Loucy (cell line): ENCODE data around the gene SCN5A.

Source experiments
- H2AFZ ChIP-seq: fragments of 200-600 bp; sonication (generic); 2 replicates; pipeline ENCODE4 v1.6.0; 2016; ENCODE audit warnings: antibody characterized with exemption, mild to moderate bottlenecking, low read length, moderate library complexity
- H3F3A ChIP-seq: fragments of 200-600 bp; 2 replicates; pipeline ENCODE4 v1.6.0; 2016; ENCODE audit warnings: antibody characterized with exemption, low read depth, mild to moderate bottlenecking
- H3K27me3 ChIP-seq: fragments of 200-600 bp; sonication (generic); 2 replicates; pipeline ENCODE4 v1.6.1; 2014; ENCODE audit warnings: low read length, mild to moderate bottlenecking; ENCODE audit not compliant: insufficient read depth, poor library complexity, severe bottlenecking
- H3K36me3 ChIP-seq: fragments of 200-600 bp; sonication (generic); 2 replicates; pipeline ENCODE4 v1.6.1; 2016; ENCODE audit warnings: low read length; ENCODE audit not compliant: insufficient read depth
- H3K4me1 ChIP-seq: fragments of 200-600 bp; sonication (generic); 2 replicates; pipeline ENCODE4 v1.5.1; 2014; ENCODE audit warnings: low read length, mild to moderate bottlenecking; ENCODE audit not compliant: insufficient read depth, poor library complexity, severe bottlenecking
- H3K4me2 ChIP-seq: fragments of 200-600 bp; sonication (generic); 2 replicates; pipeline ENCODE4 v1.6.0; 2014; ENCODE audit warnings: antibody characterized with exemption, low read length, low read depth, mild to moderate bottlenecking; ENCODE audit not compliant: poor library complexity, severe bottlenecking
- H3K4me3 ChIP-seq: fragments of 200-600 bp; sonication (generic); 2 replicates; pipeline ENCODE4 v1.5.1; 2014; ENCODE audit warnings: low read length, mild to moderate bottlenecking, mixed read lengths; ENCODE audit not compliant: poor library complexity, severe bottlenecking
- H3K79me2 ChIP-seq: fragments of 200-600 bp; sonication (generic); 2 replicates; pipeline ENCODE4 v1.6.1; 2014; ENCODE audit warnings: low read length; ENCODE audit not compliant: insufficient read depth
- H3K9ac ChIP-seq: fragments of 200-600 bp; sonication (generic); 2 replicates; pipeline ENCODE4 v1.6.0; 2014; ENCODE audit warnings: mild to moderate bottlenecking, low read depth, low read length, moderate library complexity; ENCODE audit not compliant: poor library complexity, severe bottlenecking
- H3K9me2 ChIP-seq: fragments of 200-600 bp; sonication (generic); replicated peaks from 2 replicates; pipeline ENCODE4 v1.6.1; 2016; ENCODE audit warnings: low read depth, low read length, mixed read lengths
- H3K9me3 ChIP-seq: fragments of 200-600 bp; sonication (generic); 2 replicates; pipeline ENCODE4 v1.6.1; 2014; ENCODE audit warnings: mild to moderate bottlenecking, antibody characterized with exemption, low read length, low read depth; ENCODE audit not compliant: insufficient read depth
- H4K20me1 ChIP-seq: fragments of 200-600 bp; sonication (generic); 2 replicates; pipeline ENCODE4 v1.6.0; 2014; ENCODE audit warnings: antibody characterized with exemption, low read length, mild to moderate bottlenecking; ENCODE audit not compliant: insufficient read depth, poor library complexity, severe bottlenecking
- CTCF ChIP-seq: fragments of 200-600 bp; sonication (generic); conservative IDR thresholded peaks from 2 replicates; pipeline ENCODE4 v1.5.1; 2014; ENCODE audit warnings: mild to moderate bottlenecking, antibody characterized with exemption, low read length
- EZH2phosphoT487 ChIP-seq: fragments of 200-600 bp; IDR thresholded peaks from 2 replicates; pipeline ENCODE4 v1.6.1; 2018; ENCODE audit warnings: antibody characterized with exemption, mild to moderate bottlenecking, moderate library complexity, borderline replicate concordance

The SCN5A gene

DNA sequence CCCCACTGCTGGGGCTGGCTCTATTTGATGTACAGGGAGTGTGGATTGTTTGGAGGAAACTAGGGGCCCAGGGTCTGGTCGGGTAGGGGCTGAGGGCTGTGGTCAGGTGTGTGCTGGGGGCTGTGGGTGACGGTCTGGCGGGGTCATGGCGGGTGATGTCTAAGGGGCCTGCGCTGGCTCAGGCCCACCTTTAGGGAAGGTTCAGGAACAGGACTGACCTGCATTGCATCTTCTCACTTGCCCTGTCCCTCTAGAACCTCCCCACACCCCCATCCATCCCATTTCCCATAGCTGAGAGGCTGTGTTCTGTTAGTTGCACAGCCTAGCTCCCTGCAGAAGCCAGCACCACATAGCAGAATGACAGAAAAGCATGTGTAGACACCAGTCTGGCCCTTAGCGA is 39.1 kb downstream of the SCN5A start:
- H3K4me3 ChIP-seq: no peak overlapping the region
- no peaks in the 10 kb centered on the region for H3K79me2 ChIP-seq
- H3K27me3 ChIP-seq: no peaks in the 10 kb centered on the region
- H3K36me3 ChIP-seq: no peaks in the 10 kb centered on the region
- no peaks in the 10 kb centered on the region for H3K9me3 ChIP-seq
- H2AFZ ChIP-seq: no peak overlapping the region
- no peak overlapping the region for H3K9ac ChIP-seq
- no peak overlapping the region for H3K4me2 ChIP-seq
- H3K4me1 ChIP-seq: no peaks in the 10 kb centered on the region
- TF ChIP-seq CTCF (no peak), EZH2phosphoT487 (no peak)
- H3F3A ChIP-seq: no peaks in the 10 kb centered on the region
- no peaks in the 10 kb centered on the region for H3K9me2 ChIP-seq
- H4K20me1 ChIP-seq: no peaks in the 10 kb centered on the region

DNA sequence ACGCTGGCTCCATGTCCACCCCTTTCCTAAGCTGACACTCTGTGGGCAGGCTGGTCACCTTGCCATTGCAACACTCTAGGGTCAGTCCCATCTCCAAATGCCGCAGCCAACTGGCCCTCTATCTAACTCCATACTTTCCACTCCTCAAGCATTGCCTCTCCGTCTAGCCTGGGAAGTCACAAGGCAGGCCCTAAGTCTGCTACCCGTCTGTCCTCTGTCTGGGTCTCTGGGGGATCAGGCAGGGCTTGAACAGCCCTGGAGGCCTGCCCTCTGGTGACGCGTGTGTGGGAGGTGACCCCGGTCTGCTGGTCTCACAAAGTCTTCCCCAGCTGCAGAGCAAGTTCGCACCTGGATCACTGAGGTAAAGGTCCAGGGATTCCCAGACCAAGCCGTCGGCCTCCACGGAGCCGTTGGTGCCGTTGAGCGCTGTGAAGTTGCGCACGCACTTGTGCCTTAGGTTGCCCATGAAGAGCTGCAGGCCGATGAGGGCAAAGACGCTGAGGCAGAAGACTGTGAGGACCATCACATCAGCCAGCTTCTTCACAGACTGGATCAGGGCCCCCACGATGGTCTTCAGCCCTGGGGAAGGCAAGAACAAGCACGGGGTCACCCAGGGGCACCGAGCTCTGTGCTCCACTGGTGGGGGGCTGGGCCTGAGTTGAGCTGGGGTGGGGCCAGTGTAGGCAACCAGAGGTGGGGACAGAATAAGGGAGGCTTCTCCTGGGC is 39.9 kb downstream of the SCN5A start:
- no peak overlapping the region for H2AFZ ChIP-seq
- no peaks in the 10 kb centered on the region for H3K4me1 ChIP-seq
- no peaks in the 10 kb centered on the region for H3K36me3 ChIP-seq
- H3K27me3 ChIP-seq: no peaks in the 10 kb centered on the region
- no peaks in the 10 kb centered on the region for H3F3A ChIP-seq
- H4K20me1 ChIP-seq: no peaks in the 10 kb centered on the region
- no peaks in the 10 kb centered on the region for H3K79me2 ChIP-seq
- H3K4me3 ChIP-seq: no peak overlapping the region
- H3K9me2 ChIP-seq: no peaks in the 10 kb centered on the region
- H3K9me3 ChIP-seq: no peaks in the 10 kb centered on the region
- H3K9ac ChIP-seq: no peak overlapping the region
- TF ChIP-seq CTCF (no peak), EZH2phosphoT487 (no peak)
- H3K4me2 ChIP-seq: no peak overlapping the region

GRCh38 chr3:38608961-38609360 is 40.5 kb downstream of the SCN5A start:
- no peak for TF ChIP-seq CTCF
- TF ChIP-seq EZH2phosphoT487: no peak
- Histone ChIP-seq H3K79me2 (no peaks in the 10 kb centered on the region), H3K9me2 (no peaks in the 10 kb centered on the region), H2AFZ (no peak overlapping the region), H3K4me3 (no peak overlapping the region), H3F3A (no peaks in the 10 kb centered on the region), H3K9ac (no peak overlapping the region), H4K20me1 (no peaks in the 10 kb centered on the region), H3K9me3 (no peaks in the 10 kb centered on the region), H3K36me3 (no peaks in the 10 kb centered on the region), H3K4me2 (no peak overlapping the region), H3K27me3 (no peaks in the 10 kb centered on the region), H3K4me1 (no peaks in the 10 kb centered on the region)
